CD4-positive, alpha-beta T cell (primary cell): ENCODE measurements around the gene PEX11A. TPM values are rescaled to one million over a fixed set of nuclear protein-coding genes. Genes with fewer than 3 reads are reported as not detected.

Source experiments
- ATAC-seq: fragments of 200-7000 bp; cut with Tn5 transposase; one replicate; pipeline ENCODE4 v1.10.0; 2022; ENCODE audit warnings: mild to moderate bottlenecking; ENCODE audit not compliant: poor library complexity
- CTCF ChIA-PET: fragments of 350-600 bp; sonication (Branson Sonifier 250); formaldehyde crosslinking; loops from one replicate; lab custom pipeline; 2021; ENCODE audit warnings: antibody characterized with exemption, inconsistent platforms; lab: Charles Lee
- POLR2A ChIA-PET: fragments of 350-600 bp; sonication (Branson Sonifier 250); formaldehyde crosslinking; loops from one replicate; lab custom pipeline; 2021; ENCODE audit warnings: antibody characterized with exemption, inconsistent platforms; lab: Charles Lee
- DNase-seq, 14 experiments: peaks; one replicate each; pipeline ENCODE4 v3.0.0-alpha.2; 2013 to 2020; ENCODE audit warnings: mixed read lengths in 2 of 14
- H3K27ac ChIP-seq, 2 donors: one replicate each; pipeline versions ENCODE4 v1.5.1 to v1.7.0; 2013; ENCODE audit warnings: low read length in 2 of 2, low read depth in 1 of 2, mild to moderate bottlenecking in 1 of 2
- H3K27me3 ChIP-seq, 2 experiments: 1 replicate in 1 of 2; 2 replicates in 1 of 2; pipeline versions ENCODE4 v1.6.1 to v1.7.0; 2013; ENCODE audit warnings: low read length in 2 of 2, control low read depth in 1 of 2, mild to moderate bottlenecking in 1 of 2, moderate library complexity in 1 of 2; ENCODE audit not compliant: insufficient read depth in 2 of 2, control insufficient read depth in 1 of 2
- H3K36me3 ChIP-seq: one replicate; pipeline ENCODE4 v1.6.1; 2013; ENCODE audit warnings: low read length, control low read depth; ENCODE audit not compliant: insufficient read depth
- H3K4me1 ChIP-seq: one replicate; pipeline ENCODE4 v1.6.1; 2013; ENCODE audit warnings: low read length, control low read depth; ENCODE audit not compliant: insufficient read depth
- H3K4me3 ChIP-seq: one replicate; pipeline ENCODE4 v1.5.1; 2013; ENCODE audit warnings: mild to moderate bottlenecking, low read length, moderate library complexity
- H3K9me3 ChIP-seq, 2 experiments: 1 replicate in 1 of 2; 2 replicates in 1 of 2; pipeline versions ENCODE4 v1.6.1 to v1.7.0; 2013; ENCODE audit warnings: low read length in 2 of 2, mild to moderate bottlenecking in 2 of 2, control low read depth in 1 of 2, moderate library complexity in 1 of 2; ENCODE audit not compliant: control insufficient read depth in 1 of 2, insufficient read depth in 1 of 2
- H3K27ac Mint-ChIP-seq: one replicate; pipeline ENCODE4 v1.8.0; 2020; ENCODE audit warnings: mixed read lengths
- H3K27me3 Mint-ChIP-seq: one replicate; pipeline ENCODE4 v1.8.0; 2021; ENCODE audit warnings: mixed read lengths
- H3K36me3 Mint-ChIP-seq: one replicate; pipeline ENCODE4 v1.8.0; 2021; ENCODE audit warnings: low read depth, mixed read lengths
- H3K4me1 Mint-ChIP-seq: one replicate; pipeline ENCODE4 v1.8.0; 2021; ENCODE audit warnings: low read depth, mixed read lengths
- H3K4me3 Mint-ChIP-seq: one replicate; pipeline ENCODE4 v1.8.0; 2020; ENCODE audit warnings: mild to moderate bottlenecking, mixed read lengths
- H3K9me3 Mint-ChIP-seq: one replicate; pipeline ENCODE4 v1.8.0; 2020; ENCODE audit warnings: mixed read lengths
- CTCF ChIP-seq: fragments of 200-600 bp; IDR thresholded peaks from one replicate; pipeline ENCODE4 v1.8.0; 2022; ENCODE audit warnings: antibody characterized with exemption, mild to moderate bottlenecking
- intact Hi-C, 2 experiments: fragments of 100-400 bp; cut with DNase I in 1 of 2; cut with micrococcal nuclease in 1 of 2; formaldehyde crosslinking; loops; one replicate each; pipeline versions ENCODE4 v1.15.1 to v1.9.0; 2023 to 2025; cut with DNase I, micrococcal nuclease
- polyA plus RNA-seq, 2 donors: library from polyadenylated mRNA; unstranded; fragments of 120-200 nt; gene quantifications; one replicate each; pipeline ENCODE4 v1.2.1, GENCODE V29; 2013
- total RNA-seq, 174 experiments: library from RNA in 2 of 174; stranded (reverse) in 2 of 174; gene quantifications; one replicate each; pipeline ENCODE4 v1.2.3 and lab custom pipeline; 2021 to 2026

Gene PEX11A, protein sequence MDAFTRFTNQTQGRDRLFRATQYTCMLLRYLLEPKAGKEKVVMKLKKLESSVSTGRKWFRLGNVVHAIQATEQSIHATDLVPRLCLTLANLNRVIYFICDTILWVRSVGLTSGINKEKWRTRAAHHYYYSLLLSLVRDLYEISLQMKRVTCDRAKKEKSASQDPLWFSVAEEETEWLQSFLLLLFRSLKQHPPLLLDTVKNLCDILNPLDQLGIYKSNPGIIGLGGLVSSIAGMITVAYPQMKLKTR
- total RNA-seq, result under 1 TPM; 0.22 TPM
- 2.6 TPM for polyA plus RNA-seq (2013, experiment 1 of 2)
- 2.1 TPM for polyA plus RNA-seq (2013, experiment 2 of 2)
- 0.11 to 7.7 (median 2.9) reads per million in 172 experiments for total RNA-seq (lab: John Stamatoyannopoulos, UW)

GRCh38 chr15:89690276-89691218, at the start of gene PEX11A, which contains the start of gene WDR93:
Gene PEX11A, minus strand, starts transcription at chr15:89690754. Its CDS starts 122 bp downstream, at chr15:89690632.
Gene WDR93, plus strand, starts transcription at chr15:89690811. Its CDS starts 10,936 bp downstream, at chr15:89701747.
- Histone ChIP-seq H3K4me3 (peak within 1 kb of the TSS; percentile 98), H3K27ac (peak within 1 kb of the TSS in 1 of 2 donors; percentile 63), H3K9me3 (no peaks in the 10 kb centered on the region), H3K36me3 (peaks cover 2% of the 10 kb centered on the region), H3K4me1 (peaks cover 17% of the 10 kb centered on the region), H3K27me3 (no peaks in the 10 kb centered on the region)
- ChIA-PET CTCF (no interaction called here), POLR2A (no interaction called here)
- DNase-seq (peak; percentile 58 to 89 (median 71)), ATAC-seq (peak; percentile 82)
- H3K9me3 Mint-ChIP-seq, result no peaks in the 10 kb centered on the region
- H3K4me1 Mint-ChIP-seq, result peaks cover 6% of the 10 kb centered on the region
- H3K27ac Mint-ChIP-seq, result peak within 1 kb of the TSS; percentile 73
- no peak for TF ChIP-seq CTCF
- H3K4me3 Mint-ChIP-seq, result peak within 1 kb of the TSS; percentile 90
- peaks cover 2% of the 10 kb centered on the region for H3K36me3 Mint-ChIP-seq
- H3K27me3 Mint-ChIP-seq, result peaks cover 5% of the 10 kb centered on the region
- intact Hi-C loops, result loop anchor here in 1 of 2 experiments (5.0 to 10.0 kb wide), 2 partner anchors 113 to 356 kb away; partner anchors contain the start of genes POLG and TICRR

- H3K9me3 Mint-ChIP-seq, result no peaks in the 10 kb centered on the region
- Histone ChIP-seq H3K36me3 (no peaks in the 10 kb centered on the region), H3K9me3 (no peaks in the 10 kb centered on the region), H3K4me1 (peaks cover 3% of the 10 kb centered on the region), H3K4me3 (no peak overlapping the region), H3K27ac (no peak overlapping the region), H3K27me3 (peaks cover 0 to 6% of the 10 kb centered on the region in 2 experiments)
- no peaks in the 10 kb centered on the region for H3K4me1 Mint-ChIP-seq
- intact Hi-C loops, result loop anchor here (1.0 to 10.0 kb wide), 7 partner anchors 135 to 545 kb away; no protein-coding TSS in a partner anchor
- H3K27ac Mint-ChIP-seq, result no peak overlapping the region
- peak; percentile 91 for TF ChIP-seq CTCF
- peak; percentile 86 for ATAC-seq
- H3K4me3 Mint-ChIP-seq, result no peak overlapping the region
- POLR2A ChIA-PET, result interaction anchor here (0.6 kb wide), 2 partner anchors 10 to 346 kb away, joined by 3 read pairs; no protein-coding TSS in a partner anchor
- CTCF ChIA-PET, result interaction anchor here (0.6 to 1.7 kb wide), 7 partner anchors 9 to 37 kb away, joined by 3 to 8 read pairs (median 5); partner anchors contain the start of gene MESP1
- peak in 13 of 14 experiments; percentile 15 to 82 (median 44) for DNase-seq
- H3K36me3 Mint-ChIP-seq, result no peaks in the 10 kb centered on the region
- peaks cover 5% of the 10 kb centered on the region for H3K27me3 Mint-ChIP-seq
Measured at GRCh38 chr15:89740137-89740536, 49.6 kb upstream of the PEX11A start.

GRCh38 chr15:89735773-89736172, 45.2 kb upstream of the PEX11A start:
- Mint-ChIP-seq H3K4me1 (no peaks in the 10 kb centered on the region), H3K36me3 (no peaks in the 10 kb centered on the region), H3K4me3 (no peak overlapping the region), H3K27me3 (peaks cover 14% of the 10 kb centered on the region), H3K27ac (no peak overlapping the region), H3K9me3 (no peaks in the 10 kb centered on the region)
- Histone ChIP-seq H3K9me3 (no peaks in the 10 kb centered on the region), H3K4me1 (peaks cover 3% of the 10 kb centered on the region), H3K27me3 (peaks cover 2 to 6% of the 10 kb centered on the region in 2 experiments), H3K36me3 (no peaks in the 10 kb centered on the region), H3K4me3 (no peak overlapping the region), H3K27ac (no peak overlapping the region)
- DNase-seq, result no peak
- TF ChIP-seq CTCF, result no peak
- no peak for ATAC-seq
- intact Hi-C loops, result no loop called here
- ChIA-PET POLR2A (no interaction called here), CTCF (no interaction called here)
